Aorta (tissue), 5 donors: Measurements from ENCODE around the gene BLTP3B. TPM values are rescaled to one million over a fixed set of nuclear protein-coding genes. Genes with fewer than 3 reads are reported as not detected.
"Not testable (repeated sequence)": the region's sequence is repeated elsewhere in the genome, so short reads cannot be mapped to it uniquely, and the experiment has no call there.

ENCODE experiments used
- ATAC-seq: fragments of 200-7000 bp; cut with Tn5 transposase; one replicate; pipeline ENCODE4 v1.9.1; 2022; ENCODE audit warnings: moderate library complexity; ENCODE audit not compliant: low FRiP score
- DNase-seq, 2 donors: peaks; one replicate each; pipeline ENCODE4 v3.0.0-alpha.2; 2020
- H3K27ac ChIP-seq, 2 donors: one replicate each; pipeline ENCODE4 v1.5.1; 2013; ENCODE audit warnings: low read length in 2 of 2, mild to moderate bottlenecking in 2 of 2, moderate library complexity in 2 of 2, control low read depth in 1 of 2, inconsistent platforms in 1 of 2, low read depth in 1 of 2
- H3K27me3 ChIP-seq, 2 donors: one replicate each; pipeline ENCODE4 v1.6.1; 2013; ENCODE audit warnings: control low read depth in 1 of 2, low read length in 1 of 2, mild to moderate bottlenecking in 1 of 2, moderate library complexity in 1 of 2; ENCODE audit not compliant: insufficient read depth in 2 of 2, control insufficient read depth in 1 of 2
- H3K36me3 ChIP-seq, 2 donors: one replicate each; pipeline ENCODE4 v1.6.1; 2013; ENCODE audit warnings: control low read depth in 1 of 2, low read length in 1 of 2, mild to moderate bottlenecking in 1 of 2; ENCODE audit not compliant: insufficient read depth in 2 of 2, control insufficient read depth in 1 of 2
- H3K4me1 ChIP-seq, 2 donors: one replicate each; pipeline ENCODE4 v1.6.1; 2013; ENCODE audit warnings: low read length in 2 of 2, control low read depth in 1 of 2, mild to moderate bottlenecking in 1 of 2, moderate library complexity in 1 of 2; ENCODE audit not compliant: insufficient read depth in 2 of 2, control insufficient read depth in 1 of 2
- H3K4me3 ChIP-seq, 2 donors: one replicate each; pipeline ENCODE4 v1.5.1; 2013; ENCODE audit warnings: low read length in 2 of 2, control low read depth in 1 of 2, mild to moderate bottlenecking in 1 of 2
- H3K9me3 ChIP-seq: one replicate; pipeline ENCODE4 v1.6.1; 2013; ENCODE audit warnings: mild to moderate bottlenecking, low read length; ENCODE audit not compliant: control insufficient read depth
- WGBS, 2 donors: extraction: QIAGEN DNeasy Blood & Tissue Kit; methylation state at CpG; one replicate each; pipeline ENCODE4 v1.1.7; 2013; 5-methylcytosine and 5-hydroxymethylcytosine counted together
- intact Hi-C, 2 donors: fragments of 100-400 bp; cut with DNase I; formaldehyde crosslinking; loops; one replicate each; pipeline versions ENCODE4 v1.14.2 to v1.15.0; 2022
- polyA plus RNA-seq, 2 donors: library from polyadenylated mRNA; stranded (reverse); fragments of 200-250 nt; gene quantifications; one replicate each; pipeline ENCODE4 v1.2.3, GENCODE V29; 2013
- total RNA-seq, 2 donors: library from RNA; stranded (reverse); fragmentation: NEBNext Ultra II Directional; extraction: Animal tissue kit (Norgen Biotek cat#: 25700); gene quantifications; one replicate each; pipeline ENCODE4 v1.2.1, GENCODE V29; 2021
- donor health status: healthy with polysubstance abuse.
- donor health status: Bipolar disorder and iron deficiency.
- donor health status: DM: no; HTN: no; CAD: no.
- donor health status: DM: no; HTN: no; CAD: no.
- donor health status: DM: yes; HTN: yes; CAD: no.

BLTP3B gene
- total and polyA plus RNA-seq, 4 donors: 8.6 to 57.2 (median 26.9) TPM

GRCh38 chr12:100184549-100185145 is 42.0 kb upstream of the BLTP3B start:
- 88 to 89% methylated on average over 8 of the region's 8 CpGs for WGBS, 2 donors
- H3K4me3 ChIP-seq: no peak overlapping the region
- DNase-seq (no peak), ATAC-seq (no peak)
- peaks cover 0 to 4% of the 10 kb centered on the region in 2 donors for H3K4me1 ChIP-seq
- no peaks in the 10 kb centered on the region for H3K27me3 ChIP-seq
- no peaks in the 10 kb centered on the region for H3K36me3 ChIP-seq
- intact Hi-C loops: no loop called here
- no peaks in the 10 kb centered on the region for H3K9me3 ChIP-seq
- peak overlapping the region in 1 of 2 donors; percentile 79 for H3K27ac ChIP-seq

- no peak for ATAC-seq
- Histone ChIP-seq H3K4me1 (no peaks in the 10 kb centered on the region), H3K27me3 (no peaks in the 10 kb centered on the region), H3K36me3 (no peaks in the 10 kb centered on the region), H3K4me3 (no peak overlapping the region), H3K27ac (no peak overlapping the region), H3K9me3 (no peaks in the 10 kb centered on the region)
- intact Hi-C loops: no loop called here
- DNase-seq: no peak
- WGBS, 2 donors: 89 to 92% methylated on average over 2 of the region's 2 CpGs
These were observed 36.6 kb upstream of the BLTP3B start for GRCh38 chr12:100179252-100179651.

- DNase-seq: not testable (repeated sequence)
These were observed 33.8 kb upstream of the BLTP3B start for GRCh38 chr12:100176493-100176892.

GRCh38 chr12:100174495-100174894 is 31.8 kb upstream of the BLTP3B start:
- DNase-seq (no peak), ATAC-seq (no peak)
- no peaks in the 10 kb centered on the region for H3K27me3 ChIP-seq
- H3K4me3 ChIP-seq: no peak overlapping the region
- no peak overlapping the region for H3K27ac ChIP-seq
- no peaks in the 10 kb centered on the region for H3K4me1 ChIP-seq
- peaks cover 0 to 2% of the 10 kb centered on the region in 2 donors for H3K36me3 ChIP-seq
- no peaks in the 10 kb centered on the region for H3K9me3 ChIP-seq
- intact Hi-C loops: no loop called here

More at GRCh38 chr12:100176493-100176892, 33.8 kb upstream of the BLTP3B start:
- H3K27ac ChIP-seq, H3K27me3 ChIP-seq, ATAC-seq, intact Hi-C loops, H3K4me3 ChIP-seq, H3K4me1 ChIP-seq, H3K9me3 ChIP-seq, H3K36me3 ChIP-seq: not testable (repeated sequence)
- WGBS, 2 donors: 96 to 97% methylated on average over 8 of the region's 8 CpGs

DNA sequence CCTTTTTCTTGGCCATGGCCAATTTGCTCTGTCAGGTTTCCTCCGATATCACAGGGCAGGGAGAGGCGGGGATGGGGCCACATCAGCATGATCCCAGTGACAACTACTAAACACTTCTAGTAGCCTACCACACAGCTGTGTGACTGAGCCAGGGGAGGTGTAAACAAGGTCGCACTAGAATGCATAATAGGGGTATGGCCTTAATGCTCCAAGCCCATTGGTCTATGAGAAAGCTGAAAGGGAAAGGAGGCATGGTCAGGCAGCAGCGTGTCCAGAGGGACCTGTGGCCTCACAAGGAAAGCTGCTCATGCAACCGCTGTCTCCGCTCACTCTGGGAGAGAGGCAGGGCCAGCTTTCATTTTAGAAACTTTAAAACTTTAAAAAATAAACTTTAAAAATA is 30.4 kb upstream of the BLTP3B start:
- Histone ChIP-seq H3K27ac (no peak overlapping the region), H3K36me3 (peaks cover 0 to 2% of the 10 kb centered on the region in 2 donors), H3K4me1 (no peaks in the 10 kb centered on the region), H3K9me3 (no peaks in the 10 kb centered on the region), H3K4me3 (no peak overlapping the region), H3K27me3 (no peaks in the 10 kb centered on the region)
- 98 to 99% methylated on average over 6 of the region's 6 CpGs for WGBS, 2 donors
- ATAC-seq (no peak), DNase-seq (no peak)
- intact Hi-C loops: no loop called here

GRCh38 chr12:100171248-100171647 is 28.6 kb upstream of the BLTP3B start:
- ATAC-seq: no peak
- H3K4me1 ChIP-seq: no peaks in the 10 kb centered on the region
- no peak for DNase-seq
- H3K9me3 ChIP-seq: no peaks in the 10 kb centered on the region
- no peak overlapping the region for H3K27ac ChIP-seq
- H3K4me3 ChIP-seq: no peak overlapping the region
- no peaks in the 10 kb centered on the region for H3K27me3 ChIP-seq
- intact Hi-C loops: no loop called here
- peaks cover 0 to 2% of the 10 kb centered on the region in 2 donors for H3K36me3 ChIP-seq

DNA sequence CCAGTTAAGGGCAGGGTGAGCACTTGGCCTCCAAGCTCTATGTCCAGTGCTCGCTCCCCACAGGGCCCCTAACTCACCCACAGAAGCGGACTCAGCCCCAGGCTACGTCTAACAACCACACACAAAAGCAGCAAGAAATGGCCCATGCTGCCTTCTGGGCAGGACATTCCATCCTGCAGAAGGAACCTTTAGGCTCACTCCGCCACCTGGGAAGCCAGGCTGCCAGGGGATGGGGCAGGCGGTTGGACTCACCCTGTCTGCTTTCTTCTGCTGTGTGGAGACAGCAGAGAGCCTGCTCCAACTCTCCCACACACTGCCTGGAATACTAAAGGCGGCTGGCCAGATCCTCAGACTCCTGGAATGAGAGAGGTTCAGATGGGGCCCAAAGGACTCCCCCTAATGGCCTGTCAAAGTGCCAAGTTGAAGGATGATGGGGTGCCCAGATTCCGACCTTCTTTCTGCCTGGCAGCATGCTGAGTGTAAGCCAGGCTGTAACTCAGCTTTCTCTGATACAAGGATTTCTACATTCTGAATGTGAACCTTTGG is 27.7 kb upstream of the BLTP3B start:
- no peak overlapping the region for H3K27ac ChIP-seq
- WGBS, 2 donors: 57 to 67% methylated on average over 7 of the region's 7 CpGs
- peaks cover 0 to 2% of the 10 kb centered on the region in 2 donors for H3K36me3 ChIP-seq

GRCh38 chr12:100169345-100169744 is 26.7 kb upstream of the BLTP3B start:
- 98% methylated on average over 9 of the region's 9 CpGs for WGBS, 2 donors
- no peak for ATAC-seq
- Histone ChIP-seq H3K27ac (no peak overlapping the region), H3K27me3 (no peaks in the 10 kb centered on the region), H3K4me1 (no peaks in the 10 kb centered on the region), H3K9me3 (no peaks in the 10 kb centered on the region), H3K4me3 (no peak overlapping the region), H3K36me3 (peaks cover 0 to 2% of the 10 kb centered on the region in 2 donors)
- intact Hi-C loops: no loop called here
- no peak for DNase-seq

More for the DNA sequence above, 27.7 kb upstream of the BLTP3B start:
- Histone ChIP-seq H3K27me3 (no peaks in the 10 kb centered on the region), H3K4me3 (no peak overlapping the region), H3K4me1 (no peaks in the 10 kb centered on the region), H3K9me3 (no peaks in the 10 kb centered on the region)
- intact Hi-C loops: no loop called here
- ATAC-seq (no peak), DNase-seq (no peak)

- Histone ChIP-seq H3K4me3 (no peak overlapping the region), H3K27ac (no peak overlapping the region), H3K9me3 (no peaks in the 10 kb centered on the region), H3K27me3 (no peaks in the 10 kb centered on the region), H3K4me1 (no peaks in the 10 kb centered on the region), H3K36me3 (peaks cover 0 to 2% of the 10 kb centered on the region in 2 donors)
- intact Hi-C loops: no loop called here
- ATAC-seq (no peak), DNase-seq (no peak)
- WGBS, 2 donors: 98% methylated on average over 4 of the region's 4 CpGs
These were observed 25.9 kb upstream of the BLTP3B start for GRCh38 chr12:100168562-100168961.
